Activated T-cell treated with anti-CD3 and anti-CD28 coated beads, Interleukin-2, amount 50 U/mL, for 24 hours (primary cell): ENCODE results near the gene TCP1.

Source experiments
- DNase-seq: peaks from one replicate; pipeline ENCODE4 v3.0.0-alpha.2; 2020
- H3K27ac Mint-ChIP-seq: 2 replicates; pipeline ENCODE4 v1.8.0; 2020; ENCODE audit warnings: mild to moderate bottlenecking, mixed read lengths
- H3K27me3 Mint-ChIP-seq: 2 replicates; pipeline ENCODE4 v1.8.0; 2020; ENCODE audit warnings: mixed read lengths
- H3K36me3 Mint-ChIP-seq: 2 replicates; pipeline ENCODE4 v1.8.0; 2020; ENCODE audit warnings: low read depth, mixed read lengths
- H3K4me1 Mint-ChIP-seq: 2 replicates; pipeline ENCODE4 v1.8.0; 2020; ENCODE audit warnings: low read depth, mixed read lengths
- H3K4me3 Mint-ChIP-seq: 2 replicates; pipeline ENCODE4 v1.8.0; 2020; ENCODE audit warnings: mild to moderate bottlenecking, moderate library complexity, mixed read lengths
- H3K9me3 Mint-ChIP-seq: 2 replicates; pipeline ENCODE4 v1.8.0; 2020; ENCODE audit warnings: mixed read lengths

TCP1 gene

GRCh38 chr6:159769470-159769869 is 19.9 kb downstream of the TCP1 start:
- Mint-ChIP-seq H3K4me3 (no peak overlapping the region), H3K27me3 (no peaks in the 10 kb centered on the region), H3K27ac (peak overlapping the region; percentile 31), H3K36me3 (peaks cover 89% of the 10 kb centered on the region), H3K4me1 (peaks cover 24% of the 10 kb centered on the region), H3K9me3 (peaks cover 5% of the 10 kb centered on the region)
- no peak for DNase-seq

GRCh38 chr6:159766906-159767305 is 22.5 kb downstream of the TCP1 start:
- Mint-ChIP-seq H3K4me3 (no peak overlapping the region), H3K4me1 (peaks cover 31% of the 10 kb centered on the region), H3K36me3 (peaks cover 93% of the 10 kb centered on the region), H3K27ac (peak overlapping the region; percentile 26), H3K9me3 (peaks cover 5% of the 10 kb centered on the region), H3K27me3 (no peaks in the 10 kb centered on the region)
- DNase-seq, result no peak

GRCh38 chr6:159762681-159763293 is 26.6 kb downstream of the TCP1 start:
- no peaks in the 10 kb centered on the region for H3K27me3 Mint-ChIP-seq
- peaks cover 86% of the 10 kb centered on the region for H3K36me3 Mint-ChIP-seq
- peak overlapping the region; percentile 96 for H3K4me3 Mint-ChIP-seq
- no peak for DNase-seq
- no peaks in the 10 kb centered on the region for H3K9me3 Mint-ChIP-seq
- H3K27ac Mint-ChIP-seq, result peak overlapping the region; percentile 99
- H3K4me1 Mint-ChIP-seq, result peaks cover 46% of the 10 kb centered on the region

- Mint-ChIP-seq H3K27me3 (no peaks in the 10 kb centered on the region), H3K27ac (peak within 1 kb of the TSS; percentile 99), H3K4me1 (peaks cover 47% of the 10 kb centered on the region), H3K9me3 (no peaks in the 10 kb centered on the region), H3K4me3 (peak within 1 kb of the TSS; percentile 96), H3K36me3 (peaks cover 86% of the 10 kb centered on the region)
- DNase-seq, result peak; percentile 90
Observed at GRCh38 chr6:159761873-159762680, 27.3 kb downstream of the TCP1 start, which contains the start of gene ACAT2. TSS of gene ACAT2 (plus strand) at chr6:159762045. CDS start at chr6:159762088, 43 bp downstream.

- Mint-ChIP-seq H3K36me3 (peaks cover 85% of the 10 kb centered on the region), H3K4me3 (peak overlapping the region; percentile 96), H3K9me3 (no peaks in the 10 kb centered on the region), H3K27me3 (no peaks in the 10 kb centered on the region), H3K4me1 (peaks cover 41% of the 10 kb centered on the region), H3K27ac (peak overlapping the region; percentile 99)
- DNase-seq, result no peak
Observed at GRCh38 chr6:159761129-159761872, 28.1 kb downstream of the TCP1 start.

GRCh38 chr6:159760602-159761057 is 28.8 kb downstream of the TCP1 start:
- peaks cover 85% of the 10 kb centered on the region for H3K36me3 Mint-ChIP-seq
- no peak for DNase-seq

GRCh38 chr6:159759645-159760044 is 29.8 kb downstream of the TCP1 start:
- no peak for DNase-seq
- Mint-ChIP-seq H3K9me3 (no peaks in the 10 kb centered on the region), H3K36me3 (peaks cover 86% of the 10 kb centered on the region), H3K4me1 (peaks cover 43% of the 10 kb centered on the region), H3K4me3 (no peak overlapping the region), H3K27ac (peak overlapping the region; percentile 15), H3K27me3 (no peaks in the 10 kb centered on the region)

More at GRCh38 chr6:159760602-159761057, 28.8 kb downstream of the TCP1 start:
- peak overlapping the region; percentile 99 for H3K27ac Mint-ChIP-seq
- H3K9me3 Mint-ChIP-seq, result no peaks in the 10 kb centered on the region
- no peaks in the 10 kb centered on the region for H3K27me3 Mint-ChIP-seq
- peaks cover 39% of the 10 kb centered on the region for H3K4me1 Mint-ChIP-seq
- H3K4me3 Mint-ChIP-seq, result peak overlapping the region; percentile 96

GRCh38 chr6:159758031-159759001 is 31.1 kb downstream of the TCP1 start:
- H3K27me3 Mint-ChIP-seq, result no peaks in the 10 kb centered on the region

GRCh38 chr6:159756508-159756907 is 32.9 kb downstream of the TCP1 start:
- Mint-ChIP-seq H3K36me3 (peaks cover 90% of the 10 kb centered on the region), H3K4me3 (no peak overlapping the region), H3K4me1 (peaks cover 37% of the 10 kb centered on the region), H3K27ac (peak overlapping the region; percentile 50), H3K9me3 (no peaks in the 10 kb centered on the region), H3K27me3 (no peaks in the 10 kb centered on the region)
- DNase-seq, result no peak

More at GRCh38 chr6:159758031-159759001, 31.1 kb downstream of the TCP1 start:
- H3K36me3 Mint-ChIP-seq, result peaks cover 88% of the 10 kb centered on the region
- no peaks in the 10 kb centered on the region for H3K9me3 Mint-ChIP-seq
- H3K4me3 Mint-ChIP-seq, result no peak overlapping the region
- H3K27ac Mint-ChIP-seq, result peak overlapping the region; percentile 86
- peaks cover 40% of the 10 kb centered on the region for H3K4me1 Mint-ChIP-seq
- DNase-seq, result no peak

- H3K27ac Mint-ChIP-seq, result peak overlapping the region; percentile 80
- H3K36me3 Mint-ChIP-seq, result peaks cover 90% of the 10 kb centered on the region
- DNase-seq, result no peak
- no peaks in the 10 kb centered on the region for H3K9me3 Mint-ChIP-seq
- H3K4me1 Mint-ChIP-seq, result peaks cover 25% of the 10 kb centered on the region
- H3K4me3 Mint-ChIP-seq, result no peak overlapping the region
- H3K27me3 Mint-ChIP-seq, result no peaks in the 10 kb centered on the region
Observed at GRCh38 chr6:159754959-159755914, 34.2 kb downstream of the TCP1 start.

- Mint-ChIP-seq H3K27ac (peak overlapping the region; percentile 58), H3K4me1 (peaks cover 20% of the 10 kb centered on the region), H3K36me3 (peaks cover 92% of the 10 kb centered on the region), H3K4me3 (no peak overlapping the region), H3K27me3 (no peaks in the 10 kb centered on the region), H3K9me3 (no peaks in the 10 kb centered on the region)
- no peak for DNase-seq
Observed at GRCh38 chr6:159754401-159754800, 35.0 kb downstream of the TCP1 start.

- no peak for DNase-seq
- H3K9me3 Mint-ChIP-seq, result no peaks in the 10 kb centered on the region
- H3K4me1 Mint-ChIP-seq, result peaks cover 16% of the 10 kb centered on the region
- H3K27ac Mint-ChIP-seq, result peak overlapping the region; percentile 78
- no peak overlapping the region for H3K4me3 Mint-ChIP-seq
- H3K36me3 Mint-ChIP-seq, result peaks cover 97% of the 10 kb centered on the region
- H3K27me3 Mint-ChIP-seq, result no peaks in the 10 kb centered on the region
Observed at GRCh38 chr6:159753081-159753872, 36.1 kb downstream of the TCP1 start.
